Endodermal cell (in vitro differentiated cells): Measurements from ENCODE around the gene FBXO46. TPM values are rescaled to one million over a fixed set of nuclear protein-coding genes. Genes with fewer than 3 reads are reported as not detected.

Experiments used
- DNase-seq: peaks from one replicate; pipeline ENCODE4 v3.0.0-alpha.2; 2017
- H3K27ac ChIP-seq: 2 replicates; pipeline ENCODE4 v1.5.1; 2013; ENCODE audit warnings: mild to moderate bottlenecking, low read depth, low read length, moderate library complexity
- H3K27me3 ChIP-seq: 2 replicates; pipeline ENCODE4 v1.6.1; 2013; ENCODE audit warnings: mild to moderate bottlenecking, low read length, moderate library complexity; ENCODE audit not compliant: insufficient read depth, control insufficient read depth, poor library complexity, severe bottlenecking
- H3K36me3 ChIP-seq: 2 replicates; pipeline ENCODE4 v1.7.0; 2013; ENCODE audit warnings: mild to moderate bottlenecking, low read length, moderate library complexity; ENCODE audit not compliant: control insufficient read depth, insufficient read depth
- H3K4me1 ChIP-seq: one replicate; pipeline ENCODE4 v1.7.0; 2013; ENCODE audit warnings: low read length; ENCODE audit not compliant: control insufficient read depth, insufficient read depth
- H3K4me3 ChIP-seq: 2 replicates; pipeline ENCODE4 v1.5.1; 2013; ENCODE audit warnings: mild to moderate bottlenecking, low read length, moderate library complexity
- H3K9ac ChIP-seq: 2 replicates; pipeline ENCODE4 v1.6.1; 2013; ENCODE audit warnings: mild to moderate bottlenecking, low read length, moderate library complexity; ENCODE audit not compliant: poor library complexity, severe bottlenecking; ENCODE audit errors: extremely low read depth
- H3K9me3 ChIP-seq: 2 replicates; pipeline ENCODE4 v1.6.1; 2013; ENCODE audit warnings: mild to moderate bottlenecking, low read length, moderate library complexity; ENCODE audit not compliant: control insufficient read depth
- H3K27ac Mint-ChIP-seq: 2 replicates; pipeline ENCODE4 v1.8.0; 2020; ENCODE audit warnings: mixed read lengths
- H3K27me3 Mint-ChIP-seq: 2 replicates; pipeline ENCODE4 v1.8.0; 2021; ENCODE audit warnings: mild to moderate bottlenecking, mixed read lengths; ENCODE audit not compliant: insufficient read depth
- H3K36me3 Mint-ChIP-seq: 2 replicates; pipeline ENCODE4 v1.8.0; 2020; ENCODE audit warnings: low read depth, mixed read lengths
- H3K4me1 Mint-ChIP-seq: 2 replicates; pipeline ENCODE4 v1.8.0; 2020; ENCODE audit warnings: mixed read lengths
- H3K4me3 Mint-ChIP-seq: 2 replicates; pipeline ENCODE4 v1.8.0; 2020; ENCODE audit warnings: mild to moderate bottlenecking, moderate library complexity, mixed read lengths
- H3K9me3 Mint-ChIP-seq: 2 replicates; pipeline ENCODE4 v1.8.0; 2020; ENCODE audit warnings: mild to moderate bottlenecking, mixed read lengths
- CTCF ChIP-seq: fragments of 200-600 bp; sonication (generic); conservative IDR thresholded peaks from 2 replicates; pipeline ENCODE4 v1.5.0; 2021; ENCODE audit warnings: antibody characterized with exemption, mild to moderate bottlenecking
- WGBS, 2 experiments: methylation state at CpG; one replicate each; pipeline versions ENCODE4 v1.1.5 to v1.1.7; 2013; ENCODE audit warnings: missing lambda C conversion rate in 2 of 2, mixed read lengths in 1 of 2; ENCODE audit not compliant: insufficient coverage in 1 of 2, insufficient read length in 1 of 2; 5-methylcytosine and 5-hydroxymethylcytosine counted together
- total RNA-seq, 2 donors: library from RNA; stranded (reverse); fragmentation: NEBNext Ultra II Directional in 1 of 2; extraction: Animal tissue kit (Norgen Biotek cat#: 25700) in 1 of 2; gene quantifications; 2 replicates in 1 of 2; 3 replicates in 1 of 2; pipeline ENCODE4 v1.2.1, GENCODE V29; 2021

FBXO46 gene
- total RNA-seq, 2 donors from 2014 or later = 36.5 to 42.8 TPM

GRCh38 chr19:45766296-45766868, 35.7 kb upstream of the FBXO46 start:
- H3K4me3 Mint-ChIP-seq = no peak overlapping the region
- no peaks in the 10 kb centered on the region for H3K9me3 Mint-ChIP-seq
- peaks cover 13% of the 10 kb centered on the region for H3K4me1 ChIP-seq
- no peak overlapping the region for H3K27ac ChIP-seq
- no peak overlapping the region for H3K27ac Mint-ChIP-seq
- no peak for TF ChIP-seq CTCF
- 84 to 92% methylated on average over 5 to 17 of the region's 17 CpGs for WGBS, 2 experiments
- H3K9ac ChIP-seq = no peak overlapping the region
- H3K36me3 ChIP-seq = no peaks in the 10 kb centered on the region
- H3K36me3 Mint-ChIP-seq = peaks cover 4% of the 10 kb centered on the region
- H3K27me3 ChIP-seq = no peaks in the 10 kb centered on the region
- H3K9me3 ChIP-seq = no peaks in the 10 kb centered on the region
- DNase-seq = no peak
- no peaks in the 10 kb centered on the region for H3K27me3 Mint-ChIP-seq
- H3K4me3 ChIP-seq = no peak overlapping the region
- H3K4me1 Mint-ChIP-seq = peaks cover 13% of the 10 kb centered on the region

GRCh38 chr19:45765702-45766295, 35.1 kb upstream of the FBXO46 start:
- WGBS, 2 experiments = 91 to 93% methylated on average over 16 to 23 of the region's 23 CpGs

GRCh38 chr19:45764945-45765701, 34.4 kb upstream of the FBXO46 start:
- no peak overlapping the region for H3K4me3 ChIP-seq
- H3K27me3 ChIP-seq = no peaks in the 10 kb centered on the region
- no peak overlapping the region for H3K4me3 Mint-ChIP-seq
- no peak overlapping the region for H3K9ac ChIP-seq
- no peak overlapping the region for H3K27ac ChIP-seq
- H3K4me1 ChIP-seq = peaks cover 13% of the 10 kb centered on the region
- WGBS, 2 experiments = 60 to 70% methylated on average over 5 to 21 of the region's 21 CpGs
- no peak for DNase-seq
- no peaks in the 10 kb centered on the region for H3K9me3 Mint-ChIP-seq
- peaks cover 9% of the 10 kb centered on the region for H3K4me1 Mint-ChIP-seq
- H3K27ac Mint-ChIP-seq = no peak overlapping the region
- H3K36me3 ChIP-seq = no peaks in the 10 kb centered on the region
- TF ChIP-seq CTCF = no peak
- no peaks in the 10 kb centered on the region for H3K27me3 Mint-ChIP-seq
- no peaks in the 10 kb centered on the region for H3K9me3 ChIP-seq
- H3K36me3 Mint-ChIP-seq = no peaks in the 10 kb centered on the region

More at GRCh38 chr19:45765702-45766295, 35.1 kb upstream of the FBXO46 start:
- Mint-ChIP-seq H3K9me3 (no peaks in the 10 kb centered on the region), H3K27me3 (no peaks in the 10 kb centered on the region), H3K4me3 (no peak overlapping the region), H3K27ac (no peak overlapping the region), H3K36me3 (no peaks in the 10 kb centered on the region), H3K4me1 (peaks cover 9% of the 10 kb centered on the region)
- no peaks in the 10 kb centered on the region for H3K9me3 ChIP-seq
- no peak overlapping the region for H3K27ac ChIP-seq
- H3K27me3 ChIP-seq = no peaks in the 10 kb centered on the region
- no peaks in the 10 kb centered on the region for H3K36me3 ChIP-seq
- H3K4me3 ChIP-seq = no peak overlapping the region
- H3K4me1 ChIP-seq = peaks cover 13% of the 10 kb centered on the region
- no peak for DNase-seq
- no peak for TF ChIP-seq CTCF
- H3K9ac ChIP-seq = no peak overlapping the region
